Peyer's patch (tissue), 4 donors: ENCODE measurements around the gene BCAS3. TPM values are rescaled to one million over a fixed set of nuclear protein-coding genes. Genes with fewer than 3 reads are reported as not detected.

Experiments
- DNase-seq, 3 donors: peaks; one replicate each; pipeline ENCODE4 v3.0.0-alpha.2; 2017 to 2019
- H3K27ac ChIP-seq, 4 donors: fragments of 200-600 bp; sonication (generic); one replicate each; pipeline ENCODE4 v1.5.1; 2016 to 2019
- H3K27me3 ChIP-seq, 2 donors: fragments of 200-600 bp; sonication (generic); one replicate each; pipeline ENCODE4 v1.5.1; 2019
- H3K36me3 ChIP-seq, 3 donors: fragments of 200-600 bp; sonication (generic); one replicate each; pipeline ENCODE4 v1.5.1; 2016 to 2019
- H3K4me1 ChIP-seq, 4 donors: fragments of 200-600 bp; sonication (generic); one replicate each; pipeline ENCODE4 v1.5.1; 2016 to 2019
- H3K4me3 ChIP-seq, 4 donors: fragments of 200-600 bp; sonication (generic); 1 replicate in 3 of 4; 2 replicates in 1 of 4; pipeline ENCODE4 v1.5.1; 2016 to 2019; ENCODE audit warnings: mild to moderate bottlenecking in 1 of 4
- H3K9me3 ChIP-seq, 4 donors: fragments of 200-600 bp; sonication (generic); one replicate each; pipeline ENCODE4 v1.5.1; 2016 to 2019; ENCODE audit warnings: mild to moderate bottlenecking in 1 of 4
- CTCF ChIP-seq, 6 experiments: fragments of 450-650 bp in 4 of 6; fragments of 200-600 bp in 2 of 6; sonication (generic) in 1 of 6; IDR thresholded peaks; one replicate each; pipeline ENCODE4 v1.5.1; 2017 to 2019; ENCODE audit warnings: antibody characterized with exemption in 6 of 6, mild to moderate bottlenecking in 3 of 6, moderate library complexity in 1 of 6
- POLR2A ChIP-seq, 2 donors: fragments of 450-650 bp; IDR thresholded peaks; one replicate each; pipeline ENCODE4 v1.5.1; 2017; ENCODE audit warnings: antibody characterized with exemption in 2 of 2, mild to moderate bottlenecking in 2 of 2, moderate library complexity in 2 of 2
- total RNA-seq, 4 donors: library from RNA; depleted of rRNA; stranded (reverse); fragments of >200 nt; gene quantifications; one replicate each; pipeline ENCODE4 v1.1.0, GENCODE V29; 2016

BCAS3 gene
- total RNA-seq, 4 donors from 2014 or later, result 25.7 to 109 (median 57.1) TPM

GRCh38 chr17:61414141-61414935 lies 736.7 kb downstream of the BCAS3 start:
- Histone ChIP-seq H3K27me3 (peaks cover 0 to 16% of the 10 kb centered on the region in 2 donors), H3K27ac (no peak overlapping the region), H3K4me1 (peaks cover 0 to 39% (median 23%) of the 10 kb centered on the region in 4 donors), H3K4me3 (no peak overlapping the region), H3K9me3 (no peaks in the 10 kb centered on the region), H3K36me3 (no peaks in the 10 kb centered on the region)
- TF ChIP-seq POLR2A (IDR thresholded peaks at IDR 0.05) (no peak), CTCF (IDR thresholded peaks at IDR 0.05) (no peak)
- DNase-seq, result peak; percentile 8 to 54 (median 47)

- DNase-seq, result no peak
- no peak overlapping the region for H3K27ac ChIP-seq
- TF ChIP-seq CTCF (IDR thresholded peaks at IDR 0.05), result no peak
- peaks cover 0 to 13% of the 10 kb centered on the region in 2 donors for H3K27me3 ChIP-seq
- no peaks in the 10 kb centered on the region for H3K36me3 ChIP-seq
- no peaks in the 10 kb centered on the region for H3K9me3 ChIP-seq
- peaks cover 0 to 35% (median 20%) of the 10 kb centered on the region in 4 donors for H3K4me1 ChIP-seq
- H3K4me3 ChIP-seq, result no peak overlapping the region
These were observed 737.2 kb downstream of the BCAS3 start for GRCh38 chr17:61414936-61415251.

- DNase-seq, result peak in 1 of 3 donors; percentile 39
These were observed 737.9 kb downstream of the BCAS3 start for GRCh38 chr17:61415374-61416210.

GRCh38 chr17:61416211-61416539 lies 738.5 kb downstream of the BCAS3 start:
- H3K4me3 ChIP-seq, result no peak overlapping the region
- H3K36me3 ChIP-seq, result no peaks in the 10 kb centered on the region
- peaks cover 0 to 1% of the 10 kb centered on the region in 2 donors for H3K27me3 ChIP-seq
- TF ChIP-seq CTCF (IDR thresholded peaks at IDR 0.05) (no peak), POLR2A (IDR thresholded peaks at IDR 0.05) (no peak)
- peaks cover 0 to 22% (median 7%) of the 10 kb centered on the region in 4 donors for H3K4me1 ChIP-seq
- DNase-seq, result peak in 1 of 3 donors; percentile 39
- no peaks in the 10 kb centered on the region for H3K9me3 ChIP-seq
- no peak overlapping the region for H3K27ac ChIP-seq

More at GRCh38 chr17:61415374-61416210, 737.9 kb downstream of the BCAS3 start:
- Histone ChIP-seq H3K27ac (no peak overlapping the region), H3K4me3 (no peak overlapping the region), H3K9me3 (no peaks in the 10 kb centered on the region), H3K27me3 (peaks cover 0 to 6% of the 10 kb centered on the region in 2 donors), H3K36me3 (no peaks in the 10 kb centered on the region), H3K4me1 (peaks cover 0 to 28% (median 13%) of the 10 kb centered on the region in 4 donors)
- TF ChIP-seq CTCF (IDR thresholded peaks at IDR 0.05), result no peak
- no peak for TF ChIP-seq POLR2A (IDR thresholded peaks at IDR 0.05)

GRCh38 chr17:61416540-61417363 lies 739.1 kb downstream of the BCAS3 start:
- Histone ChIP-seq H3K27ac (no peak overlapping the region), H3K9me3 (no peaks in the 10 kb centered on the region), H3K36me3 (no peaks in the 10 kb centered on the region), H3K27me3 (no peaks in the 10 kb centered on the region), H3K4me3 (peak overlapping the region in 1 of 4 donors; percentile 24), H3K4me1 (peaks cover 0 to 17% (median 3%) of the 10 kb centered on the region in 4 donors)
- TF ChIP-seq CTCF (IDR thresholded peaks at IDR 0.05), result peak; percentile 47 to 86 (median 80)
- TF ChIP-seq POLR2A (IDR thresholded peaks at IDR 0.05), result no peak
- peak; percentile 47 to 84 (median 80) for DNase-seq
